HG03571 (cell line): ENCODE results near the gene MRPS18A.

Source experiments
- ATAC-seq: cut with Tn5 transposase; IDR thresholded peaks from one replicate; pipeline ENCODE4 v1.9.1; 2021; ENCODE audit not compliant: unreplicated experiment

The MRPS18A gene

GRCh38 chr6:43699564-43700186, 12.1 kb upstream of the MRPS18A start:
- no peak for ATAC-seq

DNA sequence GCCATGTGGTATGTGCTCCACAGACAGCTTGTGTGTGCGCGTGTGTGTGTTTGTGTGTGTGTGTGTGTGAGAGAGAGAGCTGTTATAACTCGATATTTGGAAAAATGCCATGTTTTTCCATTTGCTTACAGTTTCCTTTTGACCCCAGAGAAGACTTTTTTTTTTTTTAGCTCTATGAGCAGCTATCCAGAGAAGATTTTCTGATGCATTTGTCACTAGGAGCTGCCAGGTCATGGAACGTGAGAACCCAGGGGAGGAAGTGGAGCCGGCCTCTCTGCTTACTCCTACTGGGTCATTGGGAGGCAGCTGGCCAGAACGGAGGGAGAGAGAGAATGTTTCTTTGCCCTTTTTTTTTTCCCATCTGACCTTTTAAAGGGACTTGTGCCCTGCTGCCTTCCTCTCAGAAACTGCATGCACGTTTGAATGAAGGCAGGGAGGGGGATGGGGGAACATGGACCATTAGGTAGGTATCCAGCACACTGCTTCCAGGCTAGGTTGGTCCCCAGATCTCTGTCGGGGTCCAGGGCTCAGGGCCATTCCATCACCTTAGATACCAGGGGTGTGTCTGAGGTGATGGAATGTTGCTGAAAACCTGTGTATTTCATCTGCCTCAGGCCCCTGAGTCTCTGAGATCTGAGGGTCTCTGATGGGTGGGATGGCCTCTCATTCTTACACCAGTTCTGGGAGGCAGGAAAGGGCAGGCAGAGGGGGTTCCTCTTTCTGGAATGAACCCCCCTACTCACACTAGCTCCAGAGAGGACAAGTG, 11.2 kb upstream of the MRPS18A start:
- no peak for ATAC-seq

DNA sequence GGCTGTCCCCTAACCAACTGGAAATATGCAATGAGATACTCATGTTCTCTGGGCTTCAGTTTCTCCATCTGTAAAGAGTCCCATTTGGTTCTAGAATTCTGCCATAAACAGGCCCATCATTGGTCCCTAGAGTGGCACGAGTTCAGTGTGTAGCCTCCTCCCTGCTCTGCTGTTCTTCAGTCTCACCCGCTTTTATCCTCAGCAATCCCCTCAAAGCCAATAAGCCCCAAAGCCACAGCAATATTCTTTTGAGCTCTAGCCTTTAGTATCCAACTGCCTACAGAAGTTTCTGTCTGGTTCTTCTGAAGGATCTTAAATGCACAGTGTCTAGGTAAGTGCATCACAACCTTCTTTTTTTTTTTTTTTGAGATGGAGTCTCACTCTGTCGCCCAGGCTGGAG, 9.8 kb upstream of the MRPS18A start:
- no peak for ATAC-seq

DNA sequence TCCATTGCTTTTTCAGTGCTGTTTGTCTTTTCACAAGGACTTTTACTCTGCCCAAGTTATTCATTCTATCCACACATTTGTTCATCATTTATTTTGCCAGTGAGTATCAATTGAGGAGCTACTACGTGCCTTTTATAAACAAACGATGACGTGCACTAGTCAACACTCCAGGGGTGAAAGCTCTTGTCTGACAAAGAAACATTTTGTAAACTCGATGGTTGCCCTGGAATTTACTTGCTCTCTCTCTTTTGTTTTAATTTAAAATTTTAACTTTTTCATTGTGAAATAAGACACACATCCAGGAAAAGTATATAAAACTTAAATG, 8.3 kb upstream of the MRPS18A start:
- ATAC-seq = no peak

- no peak for ATAC-seq
Observed at GRCh38 chr6:43695215-43695966, 7.8 kb upstream of the MRPS18A start.

- no peak for ATAC-seq
Observed at GRCh38 chr6:43689421-43689820, 1.8 kb upstream of the MRPS18A start.

DNA sequence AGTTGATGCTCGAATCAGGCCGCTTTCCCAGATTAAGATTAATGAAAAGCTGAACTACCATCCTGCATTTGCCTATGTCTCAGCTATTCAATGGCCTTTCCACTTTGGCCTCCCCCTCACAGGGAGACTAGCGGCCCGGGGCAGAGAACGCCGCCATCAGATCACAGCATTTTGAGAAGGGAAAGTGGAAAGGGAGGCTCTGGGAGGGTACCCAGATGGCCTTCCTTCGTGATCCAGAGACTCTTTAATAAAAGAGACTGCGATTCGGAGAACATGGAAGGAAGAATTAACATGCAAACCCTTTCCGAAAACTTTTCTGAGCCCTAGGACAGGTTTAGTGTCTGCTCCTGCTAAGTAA, 533 bp downstream of the MRPS18A start:
- ATAC-seq = no peak

GRCh38 chr6:43683708-43684455, 3.7 kb downstream of the MRPS18A start:
- no peak for ATAC-seq

GRCh38 chr6:43682724-43683429, 4.7 kb downstream of the MRPS18A start:
- ATAC-seq = no peak

DNA sequence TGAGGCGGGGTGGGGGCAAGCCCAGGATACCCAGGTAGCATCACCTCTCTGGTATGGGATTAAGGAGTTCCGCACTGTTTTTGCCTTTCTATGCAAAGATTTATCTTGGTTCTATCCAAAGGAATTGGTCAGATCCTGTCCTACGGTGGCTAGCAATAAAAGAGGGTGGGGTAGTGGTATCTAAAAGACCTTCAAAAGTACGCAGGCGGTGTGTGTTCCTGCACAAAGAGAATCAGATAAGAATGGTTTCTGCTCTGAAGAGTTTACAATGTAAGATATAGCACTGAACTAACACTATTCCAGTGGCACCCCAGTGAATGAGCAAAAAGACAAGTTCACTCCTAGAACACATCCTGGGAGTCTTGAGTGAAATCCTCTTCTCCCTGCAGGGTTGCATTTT, 6.3 kb downstream of the MRPS18A start:
- ATAC-seq = no peak

GRCh38 chr6:43680308-43681200, 7.0 kb downstream of the MRPS18A start:
- ATAC-seq = no peak

GRCh38 chr6:43679057-43679456, 8.5 kb downstream of the MRPS18A start:
- no peak for ATAC-seq

DNA sequence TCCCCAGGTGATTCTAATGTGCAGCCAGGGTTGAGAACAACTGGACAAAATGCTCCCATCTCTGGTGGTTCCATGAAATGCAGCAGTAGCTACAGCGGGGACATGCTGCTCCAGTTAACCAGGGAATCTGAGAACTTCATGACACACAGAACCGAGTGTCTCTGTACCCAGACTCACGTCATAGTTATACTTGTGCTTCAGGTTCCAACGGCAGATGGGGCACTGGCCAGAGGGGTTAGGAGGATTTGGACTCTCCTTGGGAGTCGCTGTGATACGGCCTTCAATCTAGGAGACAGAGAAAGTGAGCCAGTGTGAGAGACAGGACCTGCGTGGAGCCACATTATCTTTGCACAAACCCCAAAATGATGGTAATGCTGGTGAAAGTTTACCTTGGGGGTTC, 9.2 kb downstream of the MRPS18A start:
- ATAC-seq = no peak

DNA sequence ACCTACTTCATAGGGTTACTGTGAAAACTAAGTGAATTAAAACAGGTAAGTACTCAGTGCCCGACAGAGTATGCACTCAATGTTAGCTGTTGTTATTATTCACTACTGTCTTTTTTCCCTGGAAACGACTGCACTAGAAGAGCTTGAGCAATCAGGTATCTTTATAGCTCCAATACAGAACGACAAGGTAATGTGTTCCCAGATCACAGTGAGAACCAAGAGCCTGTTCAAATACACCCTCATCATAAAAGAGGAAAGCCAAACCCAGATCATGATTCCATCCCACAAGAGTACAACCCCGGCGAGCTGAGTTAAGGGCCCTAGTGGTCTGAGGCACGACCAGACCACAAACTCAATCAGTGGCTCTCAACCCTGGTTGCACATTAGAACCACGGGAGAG, 9.8 kb downstream of the MRPS18A start:
- no peak for ATAC-seq

DNA sequence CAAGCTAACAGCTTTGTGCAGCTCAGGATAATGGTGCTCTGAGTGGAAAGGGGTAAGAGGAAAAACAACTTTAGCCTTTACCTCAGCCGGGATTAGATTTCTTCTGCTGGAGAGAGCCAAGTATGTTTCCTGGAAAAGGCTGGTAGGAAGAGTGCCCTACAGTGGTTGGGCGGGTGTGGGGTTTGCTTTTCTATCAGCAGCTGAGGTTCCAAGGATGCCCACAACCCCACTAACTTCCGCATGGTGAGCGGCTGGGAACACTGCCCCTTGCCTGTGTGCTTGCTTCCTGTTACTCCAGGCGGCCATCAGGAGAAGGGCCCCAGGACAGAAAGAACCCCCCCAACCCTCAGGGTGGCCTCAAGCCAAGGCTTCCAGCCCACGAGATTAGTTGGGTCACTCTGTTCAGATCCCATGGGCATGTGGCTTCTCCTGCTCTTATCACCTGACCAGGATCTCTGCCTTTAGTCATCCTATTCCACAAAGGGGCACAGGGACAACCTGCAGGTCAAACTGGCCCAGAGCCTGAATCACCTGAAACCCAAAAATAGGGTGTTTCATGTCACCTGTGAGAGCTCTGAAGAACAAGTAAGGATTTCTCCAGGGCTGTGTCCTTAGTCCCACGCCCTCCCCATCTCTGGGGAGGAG, 10.5 kb downstream of the MRPS18A start:
- ATAC-seq = no peak

GRCh38 chr6:43674921-43675320, 12.7 kb downstream of the MRPS18A start:
- no peak for ATAC-seq

- ATAC-seq = no peak
Observed at GRCh38 chr6:43674291-43674690, 13.3 kb downstream of the MRPS18A start.

- no peak for ATAC-seq
Observed at GRCh38 chr6:43673444-43674084, 14.0 kb downstream of the MRPS18A start.
